GM13976 (cell line): ENCODE data around the gene ZNF577.

Source experiments
- DNase-seq: peaks from one replicate; pipeline ENCODE4 v3.0.0; 2012; ENCODE audit warnings: low spot score
- in situ Hi-C: fragments of 300-500 bp; cut with MboI; formaldehyde crosslinking; loops from one replicate; pipeline ENCODE4 v1.12.0; 2022; ENCODE audit warnings: low sequenced_read_pairs, mixed read lengths, inconsistent platforms; ENCODE audit not compliant: unreplicated experiment
- TF ChIP-seq, protein P1 (sequence below): IDR thresholded peaks from 2 replicates; pipeline ENCODE4 v1.5.1; 2012; ENCODE audit warnings: borderline replicate concordance, mild to moderate bottlenecking; ENCODE audit not compliant: insufficient read depth; ENCODE audit errors: extremely low read depth, missing control alignments, control extremely low read depth

The ZNF577 gene

DNA sequence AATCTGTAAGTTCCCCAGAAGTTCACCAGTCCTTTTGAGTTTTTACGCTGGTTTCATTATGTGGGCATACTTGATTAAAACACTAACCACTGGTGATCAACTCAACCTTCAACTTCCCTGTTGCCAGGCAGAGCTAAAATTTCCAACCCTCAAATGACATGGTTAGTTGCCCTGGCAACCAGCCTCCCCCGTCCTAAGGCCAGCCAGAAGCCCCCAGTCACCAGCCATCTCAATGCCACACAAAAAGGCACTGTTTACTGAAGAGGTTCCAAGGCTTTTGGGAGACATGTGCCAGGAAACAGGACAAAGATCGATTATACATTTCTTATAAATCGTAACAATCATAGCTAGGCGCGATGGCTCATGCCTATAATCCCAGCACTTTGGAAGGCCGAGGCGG lies 15.4 kb upstream of the ZNF577 start:
- in situ Hi-C loops, result no loop called here
- TF ChIP-seq, protein P1, sequence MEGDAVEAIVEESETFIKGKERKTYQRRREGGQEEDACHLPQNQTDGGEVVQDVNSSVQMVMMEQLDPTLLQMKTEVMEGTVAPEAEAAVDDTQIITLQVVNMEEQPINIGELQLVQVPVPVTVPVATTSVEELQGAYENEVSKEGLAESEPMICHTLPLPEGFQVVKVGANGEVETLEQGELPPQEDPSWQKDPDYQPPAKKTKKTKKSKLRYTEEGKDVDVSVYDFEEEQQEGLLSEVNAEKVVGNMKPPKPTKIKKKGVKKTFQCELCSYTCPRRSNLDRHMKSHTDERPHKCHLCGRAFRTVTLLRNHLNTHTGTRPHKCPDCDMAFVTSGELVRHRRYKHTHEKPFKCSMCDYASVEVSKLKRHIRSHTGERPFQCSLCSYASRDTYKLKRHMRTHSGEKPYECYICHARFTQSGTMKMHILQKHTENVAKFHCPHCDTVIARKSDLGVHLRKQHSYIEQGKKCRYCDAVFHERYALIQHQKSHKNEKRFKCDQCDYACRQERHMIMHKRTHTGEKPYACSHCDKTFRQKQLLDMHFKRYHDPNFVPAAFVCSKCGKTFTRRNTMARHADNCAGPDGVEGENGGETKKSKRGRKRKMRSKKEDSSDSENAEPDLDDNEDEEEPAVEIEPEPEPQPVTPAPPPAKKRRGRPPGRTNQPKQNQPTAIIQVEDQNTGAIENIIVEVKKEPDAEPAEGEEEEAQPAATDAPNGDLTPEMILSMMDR, result no peak

GRCh38 chr19:51901860-51902259 lies 14.1 kb upstream of the ZNF577 start:
- TF ChIP-seq, protein P1, result no peak
- DNase-seq, result no peak
- in situ Hi-C loops, result no loop called here

More for the DNA sequence above, 15.4 kb upstream of the ZNF577 start:
- DNase-seq, result no peak

DNA sequence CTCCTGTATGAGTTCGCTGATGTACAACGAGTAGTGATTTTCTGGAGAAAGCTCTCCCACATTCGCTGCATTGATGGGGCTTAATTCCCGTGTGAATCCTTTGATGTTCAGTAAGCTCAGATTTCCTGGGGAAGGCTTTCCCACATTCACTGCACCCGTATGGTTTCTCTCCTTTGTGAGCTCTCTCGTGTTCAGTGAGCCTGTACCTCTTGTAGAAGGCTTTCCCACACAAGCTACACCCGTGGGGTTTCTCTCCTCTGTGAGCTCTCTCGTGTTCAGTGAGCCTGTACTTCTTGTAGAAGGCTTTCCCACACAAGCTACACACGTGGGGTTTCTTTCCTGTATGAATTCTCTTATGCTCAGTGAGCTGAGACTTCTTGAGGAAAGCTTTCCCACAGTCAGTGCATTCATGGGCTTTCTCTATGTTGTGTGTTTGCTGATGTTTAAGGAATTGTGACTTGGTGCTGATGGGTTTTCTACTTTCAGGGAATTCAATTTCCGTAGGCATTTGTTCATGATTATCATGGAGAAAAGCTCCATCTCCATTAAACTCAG lies 3.5 kb upstream of the ZNF577 start:
- TF ChIP-seq, protein P1, result no peak
- DNase-seq, result no peak
- in situ Hi-C loops, result no loop called here

GRCh38 chr19:51889934-51890333 lies 2.2 kb upstream of the ZNF577 start:
- in situ Hi-C loops, result no loop called here
- TF ChIP-seq, protein P1, result no peak
- DNase-seq, result no peak

GRCh38 chr19:51884713-51885112 lies 3.0 kb downstream of the ZNF577 start:
- TF ChIP-seq, protein P1, result no peak
- in situ Hi-C loops, result no loop called here
- DNase-seq, result no peak

- DNase-seq, result no peak
- in situ Hi-C loops, result no loop called here
- TF ChIP-seq, protein P1, result no peak
Observed at GRCh38 chr19:51882518-51882917, 5.2 kb downstream of the ZNF577 start.

GRCh38 chr19:51873097-51873496 lies 14.7 kb downstream of the ZNF577 start:
- DNase-seq, result no peak
- in situ Hi-C loops, result no loop called here
- TF ChIP-seq, protein P1, result no peak
